Measurements from ENCODE around the gene NT5DC4. TPM values are rescaled to one million over a fixed set of nuclear protein-coding genes. Genes with fewer than 3 reads are reported as not detected.

NT5DC4 gene
- total and polyA plus RNA-seq, 3 donors from 2014 or later = 2.8 to 4.2 (median 2.9) TPM

- DNase-seq = no peak
- H3K27ac ChIP-seq = no peak overlapping the region
- no peaks in the 10 kb centered on the region for H3K4me1 ChIP-seq
- no peaks in the 10 kb centered on the region for H3K9me3 ChIP-seq
- H3K4me3 ChIP-seq = no peak overlapping the region
- intact Hi-C loops (cut with DNase I; ENCODE audit: low total_unique reads) = no loop called here
- no peaks in the 10 kb centered on the region for H3K36me3 ChIP-seq (ENCODE audit: low read depth, missing control alignments)
- 86 to 88% methylated on average over 4 of the region's 4 CpGs for WGBS, 2 donors
- no peaks in the 10 kb centered on the region for H3K27me3 ChIP-seq
- no peak for TF ChIP-seq CTCF (IDR thresholded peaks at IDR 0.05)
- TF ChIP-seq POLR2A (IDR thresholded peaks at IDR 0.05) = no peak
Measured at GRCh38 chr2:112685271-112685884, 35.4 kb upstream of the NT5DC4 start.

GRCh38 chr2:112686348-112687217 lies 34.2 kb upstream of the NT5DC4 start:
- H3K4me1 ChIP-seq = no peaks in the 10 kb centered on the region
- WGBS, 2 donors = 68 to 73% methylated on average over 15 of the region's 15 CpGs
- H3K27ac ChIP-seq = no peak overlapping the region
- intact Hi-C loops (cut with DNase I; ENCODE audit: low total_unique reads) = no loop called here
- no peaks in the 10 kb centered on the region for H3K27me3 ChIP-seq
- no peak for DNase-seq
- H3K9me3 ChIP-seq = no peaks in the 10 kb centered on the region
- TF ChIP-seq POLR2A (IDR thresholded peaks at IDR 0.05) (no peak), CTCF (IDR thresholded peaks at IDR 0.05) (no peak)
- no peaks in the 10 kb centered on the region for H3K36me3 ChIP-seq (ENCODE audit: low read depth, missing control alignments)
- H3K4me3 ChIP-seq = no peak overlapping the region

GRCh38 chr2:112687522-112687921 lies 33.3 kb upstream of the NT5DC4 start:
- Histone ChIP-seq H3K36me3 (ENCODE audit: low read depth, missing control alignments) (no peaks in the 10 kb centered on the region), H3K27me3 (no peaks in the 10 kb centered on the region), H3K9me3 (no peaks in the 10 kb centered on the region), H3K4me1 (no peaks in the 10 kb centered on the region), H3K27ac (no peak overlapping the region), H3K4me3 (no peak overlapping the region)
- WGBS, 2 donors = 69 to 71% methylated on average over 6 of the region's 6 CpGs
- no peak for DNase-seq
- intact Hi-C loops (cut with DNase I; ENCODE audit: low total_unique reads) = no loop called here
- no peak for TF ChIP-seq POLR2A (IDR thresholded peaks at IDR 0.05)
- TF ChIP-seq CTCF (IDR thresholded peaks at IDR 0.05) = no peak

- Histone ChIP-seq H3K4me1 (no peaks in the 10 kb centered on the region), H3K27me3 (no peaks in the 10 kb centered on the region), H3K9me3 (no peaks in the 10 kb centered on the region), H3K4me3 (no peak overlapping the region), H3K27ac (no peak overlapping the region), H3K36me3 (ENCODE audit: low read depth, missing control alignments) (no peaks in the 10 kb centered on the region)
- no peak for DNase-seq
- 83 to 85% methylated on average over 14 of the region's 14 CpGs for WGBS, 2 donors
- no peak for TF ChIP-seq POLR2A (IDR thresholded peaks at IDR 0.05)
- TF ChIP-seq CTCF (IDR thresholded peaks at IDR 0.05) = no peak
- intact Hi-C loops (cut with DNase I; ENCODE audit: low total_unique reads) = no loop called here
Measured at GRCh38 chr2:112688086-112688880, 32.5 kb upstream of the NT5DC4 start.

Measured in testis (tissue), 3 donors.